Smooth muscle cell (in vitro differentiated cells): ENCODE measurements around the gene ZNF469. TPM values are rescaled to one million over a fixed set of nuclear protein-coding genes. Genes with fewer than 3 reads are reported as not detected.
"Not testable (repeated sequence)": the region's sequence is repeated elsewhere in the genome, so short reads cannot be mapped to it uniquely, and the experiment has no call there.

Source experiments
- DNase-seq: peaks from one replicate; lab custom pipeline; 2025; ENCODE audit not compliant: unreplicated experiment; lab: John Stamatoyannopoulos, UW
- H2AFZ ChIP-seq: fragments of 200-600 bp; sonication (generic); 2 replicates; pipeline ENCODE4 v1.6.0; 2016; ENCODE audit warnings: antibody characterized with exemption, low read depth, mild to moderate bottlenecking
- H3F3A ChIP-seq: fragments of 200-600 bp; sonication (generic); 2 replicates; pipeline ENCODE4 v1.6.0; 2017; ENCODE audit warnings: antibody characterized with exemption, low read depth
- H3K27ac ChIP-seq: fragments of 200-600 bp; sonication (generic); 2 replicates; pipeline ENCODE4 v1.5.1; 2016; ENCODE audit warnings: low read depth, mild to moderate bottlenecking
- H3K27me3 ChIP-seq: fragments of 200-600 bp; sonication (generic); 2 replicates; pipeline ENCODE4 v1.6.1; 2016; ENCODE audit warnings: low read depth, mild to moderate bottlenecking
- H3K36me3 ChIP-seq: fragments of 200-600 bp; sonication (generic); 2 replicates; pipeline ENCODE4 v1.5.1; 2016; ENCODE audit warnings: low read depth
- H3K4me1 ChIP-seq: fragments of 200-600 bp; sonication (generic); 2 replicates; pipeline ENCODE4 v1.5.1; 2016; ENCODE audit warnings: low read depth
- H3K4me2 ChIP-seq: fragments of 200-600 bp; sonication (generic); 2 replicates; pipeline ENCODE4 v1.6.0; 2016; ENCODE audit warnings: mild to moderate bottlenecking
- H3K4me3 ChIP-seq: fragments of 200-600 bp; sonication (generic); 2 replicates; pipeline ENCODE4 v1.5.1; 2016; ENCODE audit warnings: mild to moderate bottlenecking
- H3K79me2 ChIP-seq: fragments of 200-600 bp; sonication (generic); 2 replicates; pipeline ENCODE4 v1.6.0; 2016; ENCODE audit warnings: low read depth, mild to moderate bottlenecking
- H3K9ac ChIP-seq: fragments of 200-600 bp; sonication (generic); 2 replicates; pipeline ENCODE4 v1.6.0; 2016; ENCODE audit warnings: low read depth
- H3K9me3 ChIP-seq: fragments of 200-600 bp; sonication (generic); replicated peaks from 2 replicates; pipeline ENCODE4 v1.5.1; 2016; ENCODE audit warnings: low read depth
- H4K20me1 ChIP-seq: fragments of 200-600 bp; sonication (generic); 2 replicates; pipeline ENCODE4 v1.6.0; 2016; ENCODE audit warnings: low read depth
- CTCF ChIP-seq: fragments of 200-600 bp; sonication (generic); IDR thresholded peaks from 2 replicates; pipeline ENCODE4 v1.5.1; 2017; ENCODE audit warnings: borderline replicate concordance, mild to moderate bottlenecking, antibody characterized with exemption; ENCODE audit not compliant: insufficient read depth, poor library complexity, severe bottlenecking
- WGBS: methylation state at CpG from one replicate; pipeline ENCODE4 v1.1.7; 2016; ENCODE audit warnings: low lambda C conversion rate; 5-methylcytosine and 5-hydroxymethylcytosine counted together
- polyA plus RNA-seq: library from polyadenylated mRNA; unstranded; fragments of >200 nt; fragmentation: Nextera tagmentation; extraction: Ambion mirVana; gene quantifications from 2 replicates; pipeline ENCODE4 v1.2.1, GENCODE V29; 2016
- total RNA-seq: library from RNA; depleted of rRNA; stranded (reverse); fragments of >200 nt; gene quantifications from 2 replicates; pipeline ENCODE4 v1.2.3, GENCODE V29; 2014

Gene ZNF469
- total and polyA plus RNA-seq, 2 experiments from 2014 or later, result 5.0 to 6.2 TPM

- no peaks in the 10 kb centered on the region for H3F3A ChIP-seq
- no peaks in the 10 kb centered on the region for H3K9me3 ChIP-seq
- no peak overlapping the region for H3K27ac ChIP-seq
- H3K79me2 ChIP-seq, result peaks cover 10% of the 10 kb centered on the region
- peaks cover 96% of the 10 kb centered on the region for H4K20me1 ChIP-seq
- no peak overlapping the region for H3K4me2 ChIP-seq
- TF ChIP-seq CTCF, result no peak
- H3K4me3 ChIP-seq, result no peak overlapping the region
- no peak overlapping the region for H3K9ac ChIP-seq
- H3K4me1 ChIP-seq, result no peaks in the 10 kb centered on the region
- H2AFZ ChIP-seq, result no peak overlapping the region
- DNase-seq, result no peak
- H3K36me3 ChIP-seq, result no peaks in the 10 kb centered on the region
- H3K27me3 ChIP-seq, result no peaks in the 10 kb centered on the region
- WGBS, result 90% methylated on average over 15 of the region's 15 CpGs
These were observed 25.9 kb downstream of the ZNF469 start for GRCh38 chr16:88408561-88409142.

GRCh38 chr16:88409296-88410065 lies 26.7 kb downstream of the ZNF469 start:
- no peak for TF ChIP-seq CTCF
- Histone ChIP-seq H3K79me2 (peaks cover 10% of the 10 kb centered on the region), H3K27me3 (no peaks in the 10 kb centered on the region), H3K4me3 (no peak overlapping the region), H3K9me3 (no peaks in the 10 kb centered on the region), H3K9ac (no peak overlapping the region), H3F3A (no peaks in the 10 kb centered on the region), H3K4me1 (no peaks in the 10 kb centered on the region), H3K36me3 (no peaks in the 10 kb centered on the region), H4K20me1 (peaks cover 96% of the 10 kb centered on the region), H3K4me2 (no peak overlapping the region), H3K27ac (no peak overlapping the region), H2AFZ (no peak overlapping the region)
- DNase-seq, result no peak
- 91% methylated on average over 20 of the region's 29 CpGs for WGBS

- not testable (repeated sequence) for H3F3A ChIP-seq, DNase-seq, H3K36me3 ChIP-seq, H3K79me2 ChIP-seq, H3K9me3 ChIP-seq, H3K4me2 ChIP-seq, H3K4me3 ChIP-seq, H2AFZ ChIP-seq, H3K27me3 ChIP-seq, H3K4me1 ChIP-seq, H3K9ac ChIP-seq, H3K27ac ChIP-seq
- WGBS, result 96% methylated on average over 28 of the region's 28 CpGs
- peaks cover 96% of the 10 kb centered on the region for H4K20me1 ChIP-seq
These were observed 27.7 kb downstream of the ZNF469 start for GRCh38 chr16:88410297-88410968.

- 92% methylated on average over 13 of the region's 18 CpGs for WGBS
- peaks cover 10% of the 10 kb centered on the region for H3K79me2 ChIP-seq
- no peak overlapping the region for H3K9ac ChIP-seq
- H3K27ac ChIP-seq, result no peak overlapping the region
- no peaks in the 10 kb centered on the region for H3K9me3 ChIP-seq
- no peak overlapping the region for H2AFZ ChIP-seq
- H3K4me2 ChIP-seq, result no peak overlapping the region
- H4K20me1 ChIP-seq, result peaks cover 96% of the 10 kb centered on the region
- H3F3A ChIP-seq, result no peaks in the 10 kb centered on the region
- no peaks in the 10 kb centered on the region for H3K36me3 ChIP-seq
- H3K4me1 ChIP-seq, result no peaks in the 10 kb centered on the region
- no peaks in the 10 kb centered on the region for H3K27me3 ChIP-seq
- no peak for DNase-seq
- no peak overlapping the region for H3K4me3 ChIP-seq
- no peak for TF ChIP-seq CTCF
These were observed 29.3 kb downstream of the ZNF469 start for GRCh38 chr16:88411951-88412576.
